ENCODE results near the gene VPS39.

VPS39 gene

GRCh38 chr15:42146551-42147430 is 61.3 kb downstream of the VPS39 start:
- Mint-ChIP-seq H3K36me3 (no peaks in the 10 kb centered on the region), H3K4me1 (no peaks in the 10 kb centered on the region), H3K4me3 (no peak overlapping the region), H3K27ac (no peak overlapping the region), H3K9me3 (no peaks in the 10 kb centered on the region)
- ATAC-seq = no peak
- no peak for DNase-seq (ENCODE audit: low spot score in 2 of 2)

DNA sequence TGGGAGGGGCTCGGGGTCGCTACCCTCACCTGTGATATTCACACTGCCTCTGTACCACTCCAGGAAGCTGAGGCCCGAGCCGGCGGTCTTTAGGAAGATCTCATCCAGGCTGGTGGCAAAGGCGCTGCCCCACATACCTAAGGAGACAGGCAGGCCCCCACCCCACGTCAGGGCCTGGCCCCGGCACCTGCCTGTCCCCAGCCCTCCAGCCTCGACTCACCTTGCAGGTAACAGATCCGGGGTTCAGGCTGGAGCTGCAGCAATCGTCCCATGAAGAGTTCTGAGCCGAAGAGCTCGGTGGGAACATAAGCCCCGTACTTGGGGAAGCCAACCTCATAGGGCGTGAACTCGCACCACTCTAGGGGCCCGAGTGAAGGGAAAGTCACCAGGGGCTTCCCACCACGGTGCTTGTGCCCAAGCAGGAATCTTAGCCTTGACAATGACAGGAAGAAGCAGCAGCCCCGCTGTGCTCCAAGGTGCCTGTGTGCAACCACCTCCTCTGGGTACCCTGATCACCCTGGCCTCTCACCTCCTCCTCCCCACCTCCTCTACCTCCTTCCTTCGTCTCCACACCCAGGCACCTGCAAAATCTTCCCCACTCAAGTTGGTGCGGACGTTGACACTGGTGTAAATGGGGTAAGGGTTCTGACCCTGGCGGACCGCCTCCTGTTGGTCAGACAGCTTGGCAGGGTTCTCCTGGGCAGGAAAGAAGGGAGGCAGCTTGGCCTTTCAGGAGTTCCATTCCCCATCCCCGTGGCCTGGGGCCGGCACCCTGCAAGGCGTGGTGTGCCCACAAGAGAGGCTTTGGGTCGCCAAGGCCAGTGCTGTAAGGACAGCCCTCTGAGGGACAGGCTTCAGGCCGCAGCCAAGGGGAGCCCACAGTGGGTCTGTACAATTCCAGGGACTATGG is 62.3 kb downstream of the VPS39 start:
- no peaks in the 10 kb centered on the region for H3K36me3 Mint-ChIP-seq
- H3K9me3 Mint-ChIP-seq = no peaks in the 10 kb centered on the region
- no peaks in the 10 kb centered on the region for H3K4me1 Mint-ChIP-seq
- ATAC-seq (no peak), DNase-seq (ENCODE audit: low spot score in 2 of 2) (no peak)
- no peak overlapping the region for H3K27ac Mint-ChIP-seq
- no peak overlapping the region for H3K4me3 Mint-ChIP-seq

- ATAC-seq = no peak
- H3K27ac Mint-ChIP-seq = no peak overlapping the region
- H3K4me1 Mint-ChIP-seq = no peaks in the 10 kb centered on the region
- no peaks in the 10 kb centered on the region for H3K9me3 Mint-ChIP-seq
- DNase-seq (ENCODE audit: low spot score in 2 of 2) = no peak
- H3K4me3 Mint-ChIP-seq = no peak overlapping the region
- H3K36me3 Mint-ChIP-seq = no peaks in the 10 kb centered on the region
Measured at GRCh38 chr15:42144841-42145375, 63.2 kb downstream of the VPS39 start.

- no peak overlapping the region for H3K4me3 Mint-ChIP-seq
- H3K9me3 Mint-ChIP-seq = no peaks in the 10 kb centered on the region
- H3K36me3 Mint-ChIP-seq = no peaks in the 10 kb centered on the region
- no peak overlapping the region for H3K27ac Mint-ChIP-seq
- H3K4me1 Mint-ChIP-seq = no peaks in the 10 kb centered on the region
- DNase-seq (ENCODE audit: low spot score in 2 of 2) (no peak), ATAC-seq (no peak)
Measured at GRCh38 chr15:42143866-42144625, 64.1 kb downstream of the VPS39 start.

DNA sequence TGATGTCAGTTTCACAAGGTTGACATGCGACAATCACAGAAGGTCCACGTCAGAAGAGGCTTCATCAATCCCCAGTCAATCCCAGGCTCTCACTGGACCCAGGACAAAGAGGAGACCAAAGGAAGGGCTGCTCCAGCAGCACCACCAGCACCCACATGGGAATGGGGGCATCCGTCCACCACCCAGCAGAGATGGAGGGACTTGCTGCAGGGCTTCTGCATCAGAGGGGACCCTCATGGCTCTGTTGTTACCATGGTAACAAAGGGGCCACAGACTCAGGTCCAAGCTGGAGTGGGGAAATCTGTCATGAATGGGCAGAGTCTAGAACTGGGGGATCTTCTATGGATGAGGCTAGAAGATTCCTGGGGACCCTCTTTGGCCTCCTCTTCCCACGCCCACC is 64.7 kb downstream of the VPS39 start:
- H3K27ac Mint-ChIP-seq = no peak overlapping the region
- H3K4me3 Mint-ChIP-seq = no peak overlapping the region
- H3K4me1 Mint-ChIP-seq = no peaks in the 10 kb centered on the region
- DNase-seq (ENCODE audit: low spot score in 2 of 2) (no peak), ATAC-seq (no peak)
- no peaks in the 10 kb centered on the region for H3K9me3 Mint-ChIP-seq
- no peaks in the 10 kb centered on the region for H3K36me3 Mint-ChIP-seq

- no peak for DNase-seq (ENCODE audit: low spot score in 2 of 2)
- no peaks in the 10 kb centered on the region for H3K4me1 Mint-ChIP-seq
- H3K9me3 Mint-ChIP-seq = no peaks in the 10 kb centered on the region
- ATAC-seq = no peak
- H3K27ac Mint-ChIP-seq = no peak overlapping the region
- H3K4me3 Mint-ChIP-seq = no peak overlapping the region
- H3K36me3 Mint-ChIP-seq = no peaks in the 10 kb centered on the region
Measured at GRCh38 chr15:42141795-42142667, 66.1 kb downstream of the VPS39 start.

DNA sequence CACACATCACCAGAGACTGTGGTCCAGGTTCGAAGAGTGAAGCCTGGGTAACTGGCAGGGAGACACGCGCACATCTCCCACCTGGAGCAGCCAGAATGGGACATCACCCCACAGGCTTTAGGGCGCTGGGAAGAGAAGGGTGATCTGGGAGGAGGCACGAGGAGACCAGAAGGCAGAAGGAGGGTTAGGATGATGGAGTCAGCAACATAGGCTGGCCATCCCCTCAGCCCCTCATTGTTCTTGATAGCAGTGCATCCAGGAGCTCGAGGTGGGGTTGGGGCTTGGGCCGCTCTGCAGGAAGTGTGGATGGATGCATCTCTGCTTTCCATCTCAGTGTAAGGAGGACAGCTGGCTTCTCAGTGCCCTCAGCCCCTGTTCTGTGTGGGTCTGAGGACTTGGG is 66.9 kb downstream of the VPS39 start:
- ATAC-seq = no peak
- no peak overlapping the region for H3K27ac Mint-ChIP-seq

DNA sequence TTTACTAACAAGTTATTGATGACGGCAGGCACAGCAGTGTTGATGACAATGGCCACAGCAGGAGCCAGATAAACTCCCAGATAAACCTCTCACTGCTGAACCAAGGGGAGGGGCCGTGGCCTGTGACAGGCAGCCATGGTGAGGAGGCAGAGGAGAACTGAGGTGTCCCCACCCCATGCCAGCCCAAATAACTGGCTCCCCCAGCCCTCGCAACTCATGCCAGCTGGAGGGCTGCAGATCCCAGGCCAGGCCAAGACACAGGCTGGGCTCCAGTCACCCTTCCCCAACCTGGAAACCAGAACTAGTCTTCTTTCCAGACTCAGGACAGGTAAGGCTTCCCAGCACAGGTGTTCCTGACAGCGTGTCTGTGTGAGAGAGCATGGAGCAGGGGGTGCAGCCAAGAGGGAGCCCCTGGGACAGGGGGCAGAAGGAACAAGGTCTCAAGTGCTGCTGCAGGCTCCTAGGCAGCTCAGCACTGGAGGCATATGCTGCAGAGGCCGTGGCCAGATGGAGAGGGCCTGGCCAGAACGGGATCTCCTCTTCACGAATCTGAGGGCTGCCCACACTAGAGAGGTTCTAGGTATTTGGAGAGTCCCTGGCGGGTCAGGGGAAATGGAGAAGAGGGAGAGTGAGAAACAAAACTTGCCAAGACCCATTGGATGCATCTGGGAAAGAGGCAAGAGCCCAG is 67.6 kb downstream of the VPS39 start:
- Mint-ChIP-seq H3K9me3 (no peaks in the 10 kb centered on the region), H3K4me1 (no peaks in the 10 kb centered on the region), H3K27ac (no peak overlapping the region), H3K36me3 (no peaks in the 10 kb centered on the region), H3K4me3 (no peak overlapping the region)
- no peak for DNase-seq (ENCODE audit: low spot score in 2 of 2)
- no peak for ATAC-seq

More for the DNA sequence above, 66.9 kb downstream of the VPS39 start:
- Mint-ChIP-seq H3K9me3 (no peaks in the 10 kb centered on the region), H3K36me3 (no peaks in the 10 kb centered on the region), H3K4me3 (no peak overlapping the region), H3K4me1 (no peaks in the 10 kb centered on the region)
- DNase-seq (ENCODE audit: low spot score in 2 of 2) = no peak

DNA sequence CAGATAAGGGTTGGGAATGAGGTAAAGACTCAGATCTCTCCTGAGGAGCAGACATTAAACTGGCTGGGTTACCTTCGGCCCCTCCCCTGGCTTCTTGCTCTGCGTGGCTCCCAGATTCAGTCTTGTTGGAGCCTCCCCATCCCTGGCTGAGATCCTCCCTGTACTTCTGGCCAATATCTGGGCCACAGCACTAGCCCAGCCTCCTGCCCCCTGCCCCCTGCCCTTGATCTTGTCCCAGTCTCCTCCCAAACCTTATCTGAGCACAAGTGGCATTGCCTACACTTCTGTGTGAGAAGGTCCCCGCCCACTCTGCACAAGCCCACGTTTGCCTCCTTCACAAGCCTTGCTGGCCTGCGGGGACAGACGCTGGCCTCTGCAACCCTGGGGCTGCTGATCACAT is 68.5 kb downstream of the VPS39 start:
- ATAC-seq (no peak), DNase-seq (ENCODE audit: low spot score in 2 of 2) (no peak)
- no peaks in the 10 kb centered on the region for H3K36me3 Mint-ChIP-seq
- no peak overlapping the region for H3K4me3 Mint-ChIP-seq
- no peaks in the 10 kb centered on the region for H3K4me1 Mint-ChIP-seq
- no peak overlapping the region for H3K27ac Mint-ChIP-seq
- no peaks in the 10 kb centered on the region for H3K9me3 Mint-ChIP-seq

DNA sequence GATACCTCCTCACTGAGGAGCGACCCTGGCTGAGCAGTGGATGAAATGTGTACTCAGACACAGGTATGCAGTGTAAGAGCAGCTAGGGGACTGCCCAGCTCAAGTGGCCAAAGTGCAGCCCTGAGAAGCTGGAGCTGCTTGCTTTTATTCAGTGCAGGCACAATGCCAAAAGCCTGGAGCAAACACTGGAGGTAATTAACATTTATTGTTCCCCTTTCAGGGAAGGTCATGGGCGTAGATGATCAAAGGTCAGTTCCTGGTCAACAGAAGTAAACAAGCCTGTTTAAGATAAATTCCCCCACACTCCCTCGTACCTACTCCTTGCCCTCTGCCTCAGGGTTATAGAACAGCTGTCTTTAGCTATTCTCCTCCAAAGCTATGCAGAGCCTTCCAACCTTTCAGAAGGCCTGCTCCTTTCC is 69.1 kb downstream of the VPS39 start:
- H3K4me3 Mint-ChIP-seq = no peak overlapping the region
- H3K27ac Mint-ChIP-seq = no peak overlapping the region

GRCh38 chr15:42138411-42138810 is 69.7 kb downstream of the VPS39 start:
- Mint-ChIP-seq H3K9me3 (no peaks in the 10 kb centered on the region), H3K4me1 (no peaks in the 10 kb centered on the region), H3K27ac (no peak overlapping the region), H3K4me3 (no peak overlapping the region), H3K36me3 (no peaks in the 10 kb centered on the region)
- DNase-seq (ENCODE audit: low spot score in 2 of 2) (no peak), ATAC-seq (no peak)

More for the DNA sequence above, 69.1 kb downstream of the VPS39 start:
- DNase-seq (ENCODE audit: low spot score in 2 of 2) (no peak), ATAC-seq (no peak)
- H3K9me3 Mint-ChIP-seq = no peaks in the 10 kb centered on the region
- no peaks in the 10 kb centered on the region for H3K4me1 Mint-ChIP-seq
- H3K36me3 Mint-ChIP-seq = no peaks in the 10 kb centered on the region

GRCh38 chr15:42137461-42138261 is 70.4 kb downstream of the VPS39 start:
- no peaks in the 10 kb centered on the region for H3K36me3 Mint-ChIP-seq
- H3K4me3 Mint-ChIP-seq = no peak overlapping the region
- DNase-seq (ENCODE audit: low spot score in 2 of 2) (peak in 1 of 2 donors; percentile 47), ATAC-seq (no peak)
- H3K27ac Mint-ChIP-seq = no peak overlapping the region
- no peaks in the 10 kb centered on the region for H3K4me1 Mint-ChIP-seq
- no peaks in the 10 kb centered on the region for H3K9me3 Mint-ChIP-seq

DNA sequence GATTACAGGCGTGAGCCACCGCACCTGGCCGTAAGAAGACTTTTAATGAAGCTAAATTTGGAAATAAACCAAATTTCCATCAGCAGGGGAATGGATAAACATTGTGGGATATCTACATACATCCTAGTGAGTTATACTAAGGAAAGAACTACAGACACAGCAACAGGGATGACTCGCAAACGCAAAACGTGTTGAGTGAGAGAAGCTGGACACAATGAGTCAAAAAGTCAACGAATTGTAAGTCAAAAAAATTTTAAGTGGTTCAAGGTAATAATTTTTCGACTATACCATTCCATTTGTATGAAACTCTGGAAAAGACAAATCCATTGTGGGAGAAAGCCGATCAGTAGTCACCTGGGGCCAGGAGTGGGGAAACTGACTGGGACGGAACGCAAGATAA is 71.6 kb downstream of the VPS39 start:
- H3K4me1 Mint-ChIP-seq = no peaks in the 10 kb centered on the region
- no peaks in the 10 kb centered on the region for H3K36me3 Mint-ChIP-seq
- ATAC-seq = no peak
- no peak overlapping the region for H3K27ac Mint-ChIP-seq
- no peak overlapping the region for H3K4me3 Mint-ChIP-seq
- H3K9me3 Mint-ChIP-seq = no peaks in the 10 kb centered on the region
- DNase-seq (ENCODE audit: low spot score in 2 of 2) = no peak
